ENCODE results near the gene HSD3B2. TPM values are rescaled to one million over a fixed set of nuclear protein-coding genes. Genes with fewer than 3 reads are reported as not detected.

The HSD3B2 gene
- total and polyA plus RNA-seq, 2 experiments from 2014 or later = not detected

- Histone ChIP-seq H3F3A (replicated peaks; ENCODE audit: low read depth) (no peaks in the 10 kb centered on the region), H3K9me2 (ENCODE audit: insufficient read depth) (peaks cover 5% of the 10 kb centered on the region; the same call in 1 of the 2 replicates), H3K36me3 (ENCODE audit: insufficient read depth) (no peaks in the 10 kb centered on the region), H3K4me1 (ENCODE audit: insufficient read depth) (peaks cover 1% of the 10 kb centered on the region; the same call in 1 of the 2 replicates), H3K27me3 (ENCODE audit: insufficient read depth) (no peaks in the 10 kb centered on the region), H3K4me2 (no peak overlapping the region), H3K79me2 (replicated peaks; ENCODE audit: insufficient read depth) (no peaks in the 10 kb centered on the region), H2AFZ (peak overlapping the region; percentile 57; the same call in 1 of the 2 replicates), H3K4me3 (no peak overlapping the region), H3K27ac (ENCODE audit: low read depth) (no peak overlapping the region), H4K20me1 (replicated peaks; ENCODE audit: insufficient read depth) (no peaks in the 10 kb centered on the region)
- Mint-ChIP-seq H3K9me3 (no peaks in the 10 kb centered on the region), H3K27ac (no peak overlapping the region), H3K4me1 (peaks cover 22% of the 10 kb centered on the region), H3K4me3 (no peak overlapping the region), H3K36me3 (ENCODE audit: low read depth) (no peaks in the 10 kb centered on the region), H3K27me3 (ENCODE audit: insufficient read depth, low read depth, poor library complexity) (no peaks in the 10 kb centered on the region)
- no peak for ATAC-seq
- no peak for DNase-seq (ENCODE audit: low spot score)
- no peak for TF ChIP-seq EZH2phosphoT487 (IDR thresholded peaks at IDR 0.05; ENCODE audit: unreplicated experiment)
- no peak for TF ChIP-seq EZH2 (IDR thresholded peaks at IDR 0.05; ENCODE audit: low read depth, unreplicated experiment)
- no peak for TF ChIP-seq ZNF114 (CRISPR knock-in tag; IDR thresholded peaks at IDR 0.05)
- TF ChIP-seq POLR2AphosphoS5 (IDR thresholded peaks at IDR 0.05; ENCODE audit: low read depth) = no peak
- no peak for TF ChIP-seq NANOG (IDR thresholded peaks at IDR 0.05; ENCODE audit: borderline replicate concordance)
- TF ChIP-seq ETS1 (IDR thresholded peaks at IDR 0.05) = no peak
- TF ChIP-seq REST (IDR thresholded peaks at IDR 0.05; ENCODE audit: unreplicated experiment) = no peak
- TF ChIP-seq CTCF (conservative IDR thresholded peaks at IDR 0.05; ENCODE audit: low read depth in 2 of 2) = no peak
- no peak for TF ChIP-seq ZNF462 (CRISPR knock-in tag; IDR thresholded peaks at IDR 0.05)
- TF ChIP-seq CREB1 (CRISPR knock-in tag; IDR thresholded peaks at IDR 0.05; ENCODE audit: low read depth) = no peak
- no peak for TF ChIP-seq ZNF331 (CRISPR knock-in tag; IDR thresholded peaks at IDR 0.05; ENCODE audit: low read depth)
- no peak for TF ChIP-seq STAT1 (IDR thresholded peaks at IDR 0.05; ENCODE audit: unreplicated experiment)
- TF ChIP-seq JUNB (IDR thresholded peaks at IDR 0.05; ENCODE audit: unreplicated experiment) = no peak
Observed at GRCh38 chr1:119366424-119366823, 48.5 kb upstream of the HSD3B2 start.
